H1 (cell line): ENCODE measurements around the gene GIN1. TPM values are rescaled to one million over a fixed set of nuclear protein-coding genes. Genes with fewer than 3 reads are reported as not detected.

Experiments
- CTCF ChIA-PET: fragments of 300-600 bp; sonication (Branson Sonifier 250); formaldehyde crosslinking; loops from one replicate; lab custom pipeline; 2021; ENCODE audit not compliant: partially characterized antibody; lab: Charles Lee
- POLR2A ChIA-PET: fragments of 300-600 bp; sonication (Branson Sonifier 250); formaldehyde crosslinking; loops from one replicate; lab custom pipeline; 2021; ENCODE audit warnings: inconsistent platforms; ENCODE audit not compliant: partially characterized antibody; lab: Charles Lee
- DNase-seq, 2 experiments: peaks; one replicate each; pipeline versions ENCODE4 v3.0.0 to v3.0.0-alpha.2; 2010 to 2022; ENCODE audit warnings: low spot score in 2 of 2, low read depth in 1 of 2, mixed read lengths in 1 of 2
- FAIRE-seq: peaks from 2 replicates; lab custom pipeline; 2011; peaks lifted over from hg19 to GRCh38; lab: Jason Lieb, UNC
- H2AFZ ChIP-seq: 2 replicates; pipeline ENCODE4 v1.8.1; 2012; ENCODE audit warnings: low read length, inconsistent platforms
- H2AK5ac ChIP-seq: 2 replicates; pipeline ENCODE4 v1.6.1; 2013; ENCODE audit warnings: low read depth, low read length
- H2BK120ac ChIP-seq: replicated peaks from 2 replicates; pipeline ENCODE3; 2013; ENCODE audit warnings: low read depth, low read length, inconsistent platforms
- H2BK12ac ChIP-seq: 2 replicates; pipeline ENCODE4 v1.6.1; 2013; ENCODE audit warnings: low read depth, low read length
- H2BK15ac ChIP-seq: 2 replicates; pipeline ENCODE4 v1.6.1; 2013; ENCODE audit warnings: low read length
- H2BK20ac ChIP-seq: 2 replicates; pipeline ENCODE4 v1.6.1; 2013; ENCODE audit warnings: low read length
- H2BK5ac ChIP-seq: 2 replicates; pipeline ENCODE4 v1.6.1; 2013; ENCODE audit warnings: low read depth, low read length
- H3K14ac ChIP-seq: 2 replicates; pipeline ENCODE4 v1.6.1; 2013; ENCODE audit warnings: inconsistent platforms; ENCODE audit not compliant: insufficient read length
- H3K18ac ChIP-seq: 2 replicates; pipeline ENCODE4 v1.6.1; 2013; ENCODE audit warnings: low read length; ENCODE audit errors: extremely low read depth
- H3K23ac ChIP-seq: 2 replicates; pipeline ENCODE4 v1.6.1; 2013; ENCODE audit warnings: inconsistent platforms; ENCODE audit not compliant: insufficient read length
- H3K23me2 ChIP-seq: 2 replicates; pipeline ENCODE4 v1.6.1; 2013; ENCODE audit warnings: low read depth, low read length
- H3K27ac ChIP-seq: 2 replicates; pipeline ENCODE4 v1.6.1; 2011; ENCODE audit warnings: low read depth, low read length, inconsistent platforms
- H3K27me3 ChIP-seq, 4 experiments: replicated peaks in 1 of 4; 1 replicate in 1 of 4; 2 replicates in 3 of 4; pipeline versions ENCODE4 v1.6.1 to v1.8.1; 2011 to 2013; ENCODE audit warnings: low read length in 3 of 4, mild to moderate bottlenecking in 3 of 4, inconsistent platforms in 2 of 4, mixed read lengths in 2 of 4, moderate library complexity in 1 of 4; ENCODE audit not compliant: control insufficient read depth in 3 of 4, insufficient read depth in 3 of 4; ENCODE audit errors: extremely low read depth in 1 of 4
- H3K36me3 ChIP-seq, 4 experiments: 2 replicates each; pipeline versions ENCODE4 v1.6.1 to v1.8.1; 2011 to 2013; ENCODE audit warnings: mild to moderate bottlenecking in 4 of 4, low read length in 3 of 4, moderate library complexity in 2 of 4, control low read depth in 1 of 4, inconsistent platforms in 1 of 4; ENCODE audit not compliant: insufficient read depth in 4 of 4, control insufficient read depth in 2 of 4
- H3K4ac ChIP-seq: replicated peaks from 2 replicates; pipeline ENCODE3; 2013; ENCODE audit warnings: low read length, low read depth, mixed read lengths, inconsistent platforms; ENCODE audit not compliant: insufficient read length
- H3K4me1 ChIP-seq, 4 experiments: replicated peaks in 1 of 4; 1 replicate in 1 of 4; 2 replicates in 3 of 4; pipeline versions ENCODE4 v1.6.1 to v1.8.1; 2011 to 2013; ENCODE audit warnings: low read length in 3 of 4, inconsistent platforms in 2 of 4, mixed read lengths in 1 of 4; ENCODE audit not compliant: insufficient read depth in 4 of 4, control insufficient read depth in 3 of 4
- H3K4me2 ChIP-seq, 2 experiments: 2 replicates each; pipeline versions ENCODE4 v1.6.1 to v1.8.1; 2011 to 2013; ENCODE audit warnings: low read depth in 2 of 2, low read length in 2 of 2, control low read depth in 1 of 2, inconsistent platforms in 1 of 2, mild to moderate bottlenecking in 1 of 2; ENCODE audit not compliant: insufficient read depth in 1 of 2
- H3K4me3 ChIP-seq, 4 experiments: fragments of 200-600, 300-600 bp in 1 of 4; sonication (generic), shearing (Covaris generic), sonication (Bioruptor Twin) in 1 of 4; 2 replicates each; pipeline versions ENCODE4 v1.5.1 to v1.8.1; 2011 to 2016; ENCODE audit warnings: low read length in 4 of 4, low read depth in 3 of 4, control low read depth in 2 of 4, inconsistent platforms in 2 of 4, mild to moderate bottlenecking in 2 of 4, mixed read lengths in 1 of 4, moderate library complexity in 1 of 4; ENCODE audit not compliant: insufficient read depth in 2 of 4; ENCODE audit errors: extremely low read depth in 1 of 4
- H3K56ac ChIP-seq: replicated peaks from 2 replicates; pipeline ENCODE3; 2013; ENCODE audit warnings: low read depth, mild to moderate bottlenecking, mixed read lengths, low read length, inconsistent platforms; ENCODE audit not compliant: insufficient read length
- H3K79me1 ChIP-seq: 2 replicates; pipeline ENCODE4 v1.6.1; 2013; ENCODE audit warnings: low read depth, low read length, control low read depth
- H3K79me2 ChIP-seq, 2 experiments: 2 replicates each; pipeline versions ENCODE4 v1.6.1 to v1.8.1; 2012 to 2013; ENCODE audit warnings: low read length in 2 of 2, mild to moderate bottlenecking in 2 of 2, inconsistent platforms in 1 of 2; ENCODE audit not compliant: insufficient read depth in 2 of 2, control insufficient read depth in 1 of 2
- H3K9ac ChIP-seq, 4 experiments: replicated peaks in 1 of 4; 1 replicate in 1 of 4; 2 replicates in 3 of 4; pipeline versions ENCODE4 v1.6.1 to v1.8.1; 2011 to 2013; ENCODE audit warnings: low read depth in 3 of 4, low read length in 3 of 4, control low read depth in 2 of 4, mild to moderate bottlenecking in 2 of 4, moderate library complexity in 2 of 4, inconsistent platforms in 1 of 4; ENCODE audit errors: extremely low read depth in 1 of 4
- H3K9me3 ChIP-seq, 2 experiments: 2 replicates each; pipeline versions ENCODE4 v1.6.1 to v1.8.1; 2012 to 2013; ENCODE audit warnings: mild to moderate bottlenecking in 2 of 2, moderate library complexity in 2 of 2, control low read depth in 1 of 2, inconsistent platforms in 1 of 2, low read depth in 1 of 2, low read length in 1 of 2, mixed read lengths in 1 of 2; ENCODE audit not compliant: insufficient read depth in 2 of 2
- H4K20me1 ChIP-seq, 2 experiments: replicated peaks in 1 of 2; 2 replicates each; pipeline versions ENCODE3 to v1.8.1; 2011 to 2013; ENCODE audit warnings: inconsistent platforms in 2 of 2, low read length in 2 of 2, mild to moderate bottlenecking in 1 of 2; ENCODE audit not compliant: insufficient read depth in 2 of 2, control insufficient read depth in 1 of 2
- H4K5ac ChIP-seq: 2 replicates; pipeline ENCODE4 v1.6.1; 2013; ENCODE audit warnings: low read length, low read depth, mixed read lengths, inconsistent platforms; ENCODE audit not compliant: insufficient read length
- H4K8ac ChIP-seq: 2 replicates; pipeline ENCODE4 v1.8.0; 2013; ENCODE audit warnings: mild to moderate bottlenecking, moderate library complexity, low read length, inconsistent platforms; ENCODE audit not compliant: insufficient read depth; ENCODE audit errors: extremely low read depth
- H4K91ac ChIP-seq: replicated peaks from 2 replicates; pipeline ENCODE3; 2013; ENCODE audit warnings: low read length, mixed read lengths, inconsistent platforms; ENCODE audit not compliant: insufficient read length
- EGR1 ChIP-seq: IDR thresholded peaks from 2 replicates; pipeline ENCODE4 v1.6.1; 2011; ENCODE audit warnings: low read depth, low read length, borderline replicate concordance
- SP1 ChIP-seq: IDR thresholded peaks from 2 replicates; pipeline ENCODE4 v1.6.1; 2011; ENCODE audit warnings: low read depth, low read length
- TEAD4 ChIP-seq: IDR thresholded peaks from 2 replicates; pipeline ENCODE4 v1.6.1; 2012; ENCODE audit warnings: low read depth, low read length, inconsistent platforms, mixed read lengths
- whole genome bisulfite sequencing, 2 experiments: shearing (Covaris generic) in 1 of 2; methylation state at CpG; one replicate each; pipeline versions ENCODE4 v1.1.6 to v1.1.7; 2013 to 2015; ENCODE audit warnings: low lambda C conversion rate in 2 of 2, mixed read lengths in 2 of 2, inconsistent platforms in 1 of 2, low coverage in 1 of 2, missing lambda C conversion rate in 1 of 2; ENCODE audit not compliant: insufficient replicate concordance in 2 of 2, insufficient coverage in 1 of 2, insufficient read length in 1 of 2; ENCODE audit errors: extremely low coverage in 1 of 2, missing lambda C conversion rate in 1 of 2; 5-methylcytosine and 5-hydroxymethylcytosine counted together
- polyA plus RNA-seq, 7 experiments: library from polyadenylated mRNA; depleted of rRNA in 3 of 7; stranded (reverse) in 5 of 7; unstranded in 2 of 7; fragments of >200 nt in 5 of 7; fragments of 200-250 nt in 2 of 7; gene quantifications; 1 replicate in 5 of 7; 2 replicates in 1 of 7; 4 replicates in 1 of 7; pipeline versions ENCODE4 v1.2.1 to v1.2.3, GENCODE V29; 2011 to 2013; ENCODE audit warnings: missing spikeins in 2 of 7, mixed read lengths in 2 of 7
- total RNA-seq: library from RNA; stranded (reverse); fragmentation: NEBNext Ultra II Directional; extraction: Animal tissue kit (Norgen Biotek cat#: 25700); gene quantifications from 2 replicates; pipeline ENCODE4 v1.2.1, GENCODE V29; 2021

GIN1 gene
- total and polyA plus RNA-seq, 2 of the 8 experiments (the other 6 are each of a cell fraction or from before 2014, with no cell fraction given) = 1.9 to 7.1 TPM

DNA sequence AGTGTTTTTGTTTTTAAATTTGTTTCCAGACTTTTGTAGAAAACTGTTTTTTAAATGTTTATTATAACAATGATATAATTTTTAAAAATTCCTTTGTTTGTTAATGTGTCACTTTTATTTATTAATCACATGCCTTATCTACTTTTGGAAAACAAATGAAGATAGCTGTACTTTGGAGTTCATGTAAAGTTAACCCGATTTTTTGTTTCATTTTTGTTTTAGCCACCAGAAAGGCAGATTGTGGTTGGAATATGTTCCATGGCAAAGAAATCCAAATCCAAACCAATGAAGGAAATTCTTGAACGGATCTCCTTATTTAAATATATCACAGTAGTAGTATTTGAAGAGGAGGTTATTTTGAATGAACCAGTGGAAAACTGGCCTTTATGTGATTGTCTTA, 13.3 kb upstream of the GIN1 start:
- no peak overlapping the region for H2BK20ac ChIP-seq
- ChIA-PET CTCF (no interaction called here), POLR2A (interaction anchor here (1.3 kb wide), 1 partner anchor 13 kb away, joined by 4 read pairs; the partner anchor contains the start of genes GIN1 and PPIP5K2)
- H3K14ac ChIP-seq = no peak overlapping the region
- H3K4ac ChIP-seq = no peak overlapping the region
- H3K56ac ChIP-seq = no peak overlapping the region
- no peak overlapping the region for H2BK120ac ChIP-seq
- H4K8ac ChIP-seq = no peak overlapping the region
- H3K18ac ChIP-seq = no peak overlapping the region
- no peak overlapping the region for H2BK15ac ChIP-seq
- no peaks in the 10 kb centered on the region for H3K79me2 ChIP-seq
- H4K91ac ChIP-seq = no peak overlapping the region
- H3K27me3 ChIP-seq = no peaks in the 10 kb centered on the region
- H3K4me1 ChIP-seq = no peaks in the 10 kb centered on the region
- peaks cover 0 to 2% of the 10 kb centered on the region in 2 experiments for H4K20me1 ChIP-seq
- H3K27ac ChIP-seq = no peak overlapping the region
- no peak for FAIRE-seq
- H3K36me3 ChIP-seq = peaks cover 0 to 3% (median 0%) of the 10 kb centered on the region in 4 experiments; a peak in 1 of 8 replicates
- H3K4me2 ChIP-seq = no peak overlapping the region
- H3K23me2 ChIP-seq = no peaks in the 10 kb centered on the region
- H2BK12ac ChIP-seq = no peak overlapping the region
- DNase-seq = no peak
- H2AK5ac ChIP-seq = no peak overlapping the region
- no peak overlapping the region for H4K5ac ChIP-seq
- no peak overlapping the region for H3K4me3 ChIP-seq
- 86% methylated on average over 2 of the region's 2 CpGs; no CpG with 5 or more reads in 1 of the 2 experiments for WGBS, 2 experiments
- no peaks in the 10 kb centered on the region for H3K9me3 ChIP-seq
- H3K79me1 ChIP-seq = no peaks in the 10 kb centered on the region
- H3K9ac ChIP-seq = no peak overlapping the region
- no peak overlapping the region for H3K23ac ChIP-seq
- no peak overlapping the region for H2AFZ ChIP-seq
- H2BK5ac ChIP-seq = no peak overlapping the region
- TF ChIP-seq TEAD4 = no peak
- TF ChIP-seq SP1 = no peak
- no peak for TF ChIP-seq EGR1
